GM23248 (cell line): ENCODE results near the gene PTTG1.

Experiments
- EZH2 ChIP-seq: fragments of 200-600 bp; sonication (generic); IDR thresholded peaks from 2 replicates; pipeline ENCODE4 v1.6.1; 2018; ENCODE audit warnings: antibody characterized with exemption, mild to moderate bottlenecking; ENCODE audit not compliant: insufficient read depth, poor library complexity, severe bottlenecking
- EZH2phosphoT487 ChIP-seq: fragments of 200-600 bp; sonication (generic); IDR thresholded peaks from 2 replicates; pipeline ENCODE4 v1.6.1; 2018; ENCODE audit warnings: antibody characterized with exemption, moderate library complexity, mild to moderate bottlenecking, low read depth; ENCODE audit not compliant: insufficient read depth

DNA sequence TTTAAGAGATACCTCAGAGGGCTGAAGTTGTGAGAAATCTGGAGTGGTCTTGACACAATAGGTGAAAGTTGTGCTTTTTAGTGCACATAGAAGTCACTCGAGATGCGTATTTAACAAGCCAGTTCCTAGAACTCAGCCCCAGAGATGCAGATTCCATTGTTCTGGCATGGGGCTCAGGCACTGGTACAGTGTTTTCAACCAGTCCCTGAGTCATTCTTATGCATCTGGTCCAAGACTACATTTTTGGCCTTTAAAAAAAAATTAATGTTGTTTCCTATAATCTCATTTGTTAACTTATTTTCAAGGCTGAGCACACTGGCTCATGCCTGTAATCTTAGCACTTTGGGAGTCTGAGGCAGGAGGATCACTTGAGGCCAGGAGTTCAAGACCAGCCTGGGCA is 29.6 kb downstream of the PTTG1 start:
- TF ChIP-seq EZH2, result no peak
- no peak for TF ChIP-seq EZH2phosphoT487
